Erythroblast (primary cell): ENCODE measurements around the gene ZNF587B.
A peak's percentile ranks its signal among the peaks of the same experiment; 100 is the strongest.

ENCODE experiments used
- GATA1 ChIP-seq: IDR thresholded peaks from 2 replicates; pipeline ENCODE4 v1.6.1; 2011; ENCODE audit warnings: low read depth, mild to moderate bottlenecking, control low read depth, low read length, moderate library complexity
- POLR2A ChIP-seq: IDR thresholded peaks from 2 replicates; pipeline ENCODE4 v1.6.1; 2011; ENCODE audit warnings: mild to moderate bottlenecking, low read length

DNA sequence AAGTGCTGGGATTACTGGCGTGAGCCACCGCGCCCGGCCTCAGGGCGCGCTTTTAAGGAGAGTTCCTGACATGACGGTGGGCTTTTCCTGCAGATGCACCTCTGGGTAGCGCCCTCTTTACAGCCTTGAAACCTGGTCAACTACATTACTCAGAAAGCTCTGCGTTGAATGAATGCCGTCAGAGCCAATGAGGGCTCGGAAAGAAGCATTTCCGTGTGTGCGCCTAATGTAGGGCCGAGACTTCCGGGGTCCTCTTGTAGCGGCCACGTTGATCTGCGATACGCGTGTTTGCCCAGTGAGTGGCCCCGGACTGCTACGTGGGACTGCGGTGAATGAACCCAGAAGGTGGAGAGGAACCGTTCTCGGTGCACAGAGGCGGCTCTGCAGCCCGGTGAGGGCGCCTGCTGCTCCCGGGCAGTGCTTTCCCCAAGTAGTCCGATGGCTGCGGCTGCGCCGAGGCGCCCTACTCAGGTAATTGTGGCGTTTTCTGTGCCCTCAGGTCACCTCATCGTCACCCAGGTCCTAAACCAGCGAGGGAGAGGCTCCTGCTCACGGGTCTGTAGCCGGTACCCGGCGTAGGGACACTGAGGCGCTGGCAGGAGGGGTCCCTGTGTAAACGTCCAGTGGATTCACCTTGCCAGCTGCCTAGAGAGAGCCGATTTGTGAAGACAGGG, 10.5 kb upstream of the ZNF587B start:
- TF ChIP-seq POLR2A, result peak; percentile 76
- TF ChIP-seq GATA1, result no peak
